HTR-8/SVneo (cell line): ENCODE measurements around the gene TSPYL1.
"Not testable (repeated sequence)": the region's sequence is repeated elsewhere in the genome, so short reads cannot be mapped to it uniquely, and the experiment has no call there.

Experiments used
- DNase-seq: peaks from one replicate; pipeline ENCODE4 v3.0.0; 2011; ENCODE audit warnings: low spot score, mixed read lengths; ENCODE audit not compliant: insufficient read length
- FAIRE-seq: peaks from 2 replicates; lab custom pipeline; 2011; peaks lifted over from hg19 to GRCh38; lab: Jason Lieb, UNC

Gene TSPYL1

DNA sequence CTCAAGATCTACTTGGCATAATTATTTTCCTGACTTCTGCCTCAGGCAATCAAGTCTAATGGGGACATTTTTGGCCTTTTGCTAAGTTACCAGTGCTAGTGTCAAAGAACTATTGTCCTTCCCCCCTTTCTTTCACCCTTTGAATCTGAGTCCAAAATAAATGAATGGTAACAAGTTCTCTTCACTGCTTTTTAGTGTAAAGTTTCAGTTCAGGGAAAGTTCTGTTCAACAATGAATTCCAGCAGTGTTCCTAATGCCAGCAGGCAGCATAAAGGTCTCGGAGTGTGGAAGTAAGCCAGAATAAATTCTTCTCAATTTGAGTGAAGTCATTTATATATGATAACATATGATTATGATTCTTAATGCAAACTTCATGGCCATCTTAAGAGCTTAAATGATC lies 20.8 kb upstream of the TSPYL1 start:
- DNase-seq (no peak), FAIRE-seq (no peak)

DNA sequence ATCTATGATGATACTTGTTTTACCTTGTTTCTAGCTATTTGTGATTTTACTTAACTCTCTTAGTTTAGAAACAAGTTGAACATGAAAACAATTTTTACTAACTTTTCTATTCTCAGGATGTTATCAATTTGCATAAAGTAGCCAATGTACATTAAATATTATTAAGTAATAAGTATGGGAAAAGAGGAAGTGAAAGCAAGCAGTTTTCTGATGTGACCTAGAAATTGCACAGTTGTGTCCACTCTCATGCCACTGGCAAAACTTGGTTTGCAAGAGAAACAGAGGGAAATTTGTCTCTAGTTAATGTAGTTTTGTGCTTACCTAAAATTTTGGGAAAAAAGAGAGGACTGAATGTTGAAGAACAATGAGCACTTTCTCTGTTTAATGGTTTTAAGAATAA lies 19.2 kb upstream of the TSPYL1 start:
- FAIRE-seq = no peak
- DNase-seq = no peak

DNA sequence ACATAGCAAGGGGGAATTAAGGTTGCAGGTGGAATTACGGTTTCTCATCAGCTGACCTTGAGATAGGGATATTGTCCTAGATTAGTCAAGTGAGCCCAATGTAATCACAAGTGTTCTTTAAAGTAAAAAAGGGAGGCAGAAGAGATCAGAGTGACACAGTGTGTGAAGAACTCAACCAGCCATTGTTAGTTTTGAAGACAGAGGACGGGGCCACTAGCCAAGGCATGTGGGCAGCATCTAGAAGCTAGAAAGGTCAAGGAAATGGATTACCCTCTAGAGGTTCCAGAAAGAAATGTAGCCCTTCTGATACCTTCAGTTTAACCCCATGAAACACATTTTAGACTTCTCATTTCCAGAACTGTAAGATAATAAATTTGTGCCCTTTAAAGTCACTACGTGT lies 18.5 kb upstream of the TSPYL1 start:
- FAIRE-seq = no peak

GRCh38 chr6:116292553-116292952 lies 12.8 kb upstream of the TSPYL1 start:
- no peak for FAIRE-seq
- DNase-seq = no peak

More for the DNA sequence above, 18.5 kb upstream of the TSPYL1 start:
- DNase-seq = no peak

- DNase-seq = no peak
- FAIRE-seq = no peak
These were observed 12.1 kb upstream of the TSPYL1 start for GRCh38 chr6:116291701-116292396.

DNA sequence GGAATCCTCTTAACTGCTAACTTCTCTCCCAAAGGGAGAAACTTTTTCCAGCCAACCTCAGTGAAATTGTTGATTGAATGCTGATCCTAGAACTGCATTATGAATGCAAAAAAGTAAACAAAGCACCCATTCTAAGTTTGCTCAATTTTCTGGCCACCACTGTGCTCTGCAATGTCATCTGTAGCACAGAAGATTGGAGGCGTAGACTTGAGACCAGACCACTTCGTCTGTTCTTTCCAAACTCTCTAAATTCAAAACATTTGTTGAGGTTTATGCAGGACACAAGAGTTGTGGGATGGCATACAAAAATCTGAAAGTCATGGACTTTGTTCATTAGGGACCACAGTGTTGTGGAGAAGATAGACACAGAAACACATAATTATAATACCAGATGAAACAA lies 11.1 kb upstream of the TSPYL1 start:
- DNase-seq = no peak
- no peak for FAIRE-seq

DNA sequence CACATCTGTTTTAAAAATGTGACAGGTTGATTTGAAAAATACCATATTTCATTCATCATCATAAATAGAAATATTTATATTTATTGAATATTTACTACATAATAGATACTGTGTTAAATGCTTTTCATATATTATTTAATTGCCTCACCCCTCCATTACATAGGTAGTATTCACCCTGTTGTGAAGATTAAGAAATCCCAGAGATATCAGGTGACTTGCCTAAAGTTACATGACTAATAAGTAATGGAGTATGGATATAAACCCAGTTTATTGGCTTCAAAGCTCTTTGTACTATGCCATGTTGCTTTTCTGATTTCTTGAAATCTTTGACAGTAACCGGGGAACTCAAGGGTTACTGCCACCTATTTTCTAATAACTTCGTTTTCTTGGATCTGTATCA lies 10.1 kb upstream of the TSPYL1 start:
- no peak for DNase-seq
- no peak for FAIRE-seq

DNA sequence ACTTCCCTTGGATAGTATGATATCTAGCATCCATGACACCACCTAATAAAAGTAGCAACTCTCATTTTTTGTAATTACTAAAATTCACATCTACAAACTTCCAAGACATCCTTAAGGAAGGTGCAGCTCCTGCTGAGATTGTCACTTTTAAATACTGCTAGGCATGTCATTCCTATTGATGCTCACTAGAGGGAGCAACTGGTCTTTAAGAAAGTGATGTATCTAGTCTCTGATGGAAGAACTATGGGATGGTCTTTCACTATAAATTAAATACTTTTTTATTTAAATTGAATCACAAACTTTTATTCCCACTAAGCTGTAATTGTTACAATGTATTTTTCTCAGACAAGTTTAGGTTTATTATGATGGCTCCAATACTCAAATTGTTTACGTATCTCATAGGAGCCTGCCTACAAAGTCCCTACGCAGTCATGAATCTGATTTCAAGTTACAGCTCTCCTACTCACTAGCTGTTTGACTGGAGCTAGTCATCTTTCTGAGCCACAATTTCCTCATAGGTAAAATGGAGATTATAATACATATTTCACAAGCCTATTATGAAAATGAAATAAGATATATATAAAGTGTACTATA lies 8.1 kb upstream of the TSPYL1 start:
- FAIRE-seq (peak; percentile 51), DNase-seq (peak; percentile 25)

DNA sequence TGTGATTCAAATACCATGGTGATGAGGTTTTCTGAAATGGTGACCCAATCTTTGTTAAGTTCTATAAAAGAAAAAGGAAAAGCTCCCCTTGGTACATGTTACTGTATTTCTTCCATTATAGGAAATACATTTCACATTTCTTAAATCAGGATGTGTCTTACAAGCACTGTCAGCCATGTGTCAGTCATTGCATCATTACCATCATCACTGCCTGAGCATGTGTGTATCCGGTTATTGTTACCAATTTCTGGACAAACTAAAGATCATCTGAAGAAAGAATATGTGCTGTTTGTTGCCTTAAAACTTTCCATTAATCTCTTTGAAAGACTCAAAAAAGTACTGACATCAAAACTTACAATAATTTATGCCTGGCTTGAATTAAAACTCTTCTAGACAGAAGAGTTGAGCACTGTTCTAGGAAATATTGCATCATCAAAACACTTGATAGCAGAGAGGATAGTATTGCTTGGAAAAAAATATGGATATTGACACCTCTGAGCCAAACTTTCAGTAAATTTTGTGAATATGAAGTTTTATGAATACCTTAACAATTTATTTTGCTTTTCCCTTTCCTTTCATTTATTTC lies 7.1 kb upstream of the TSPYL1 start:
- FAIRE-seq (no peak), DNase-seq (no peak)

DNA sequence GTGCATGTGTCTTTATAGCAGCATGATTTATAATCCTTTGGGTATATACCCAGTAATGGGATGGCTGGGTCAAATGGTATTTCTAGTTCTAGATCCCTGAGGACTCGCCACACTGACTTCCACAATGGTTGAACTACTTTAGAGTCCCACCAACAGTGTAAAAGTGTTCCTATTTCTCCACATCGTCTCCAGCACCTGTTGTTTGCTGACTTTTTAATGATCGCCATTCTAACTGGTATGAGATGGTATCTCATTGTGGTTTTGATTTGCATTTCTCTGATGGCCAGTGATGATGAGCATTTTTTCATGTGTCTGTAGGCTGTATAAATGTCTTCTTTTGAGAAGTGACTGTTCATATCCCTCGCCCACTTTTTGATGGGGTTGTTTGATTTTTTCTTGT lies 5.3 kb upstream of the TSPYL1 start:
- DNase-seq, FAIRE-seq: not testable (repeated sequence)

DNA sequence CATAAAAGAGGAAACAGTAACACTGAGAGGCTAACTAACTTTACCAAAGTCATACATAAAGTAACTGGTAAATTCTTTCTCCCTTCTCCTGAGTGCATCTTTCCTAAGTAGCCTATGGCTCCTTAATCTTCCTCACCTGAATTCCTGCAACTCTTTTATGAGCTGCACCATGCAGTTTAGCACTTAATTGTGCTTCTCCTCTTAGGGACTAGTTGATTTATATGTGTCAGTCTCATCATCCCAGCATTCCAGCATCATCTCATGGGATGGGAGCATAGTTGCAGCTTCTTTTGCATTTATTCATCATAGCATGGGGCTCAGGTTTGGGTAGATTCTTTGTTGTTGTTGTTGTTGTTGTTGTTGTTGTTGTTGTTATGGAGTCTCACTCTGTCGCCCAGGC lies 3.5 kb upstream of the TSPYL1 start:
- DNase-seq (no peak), FAIRE-seq (no peak)

DNA sequence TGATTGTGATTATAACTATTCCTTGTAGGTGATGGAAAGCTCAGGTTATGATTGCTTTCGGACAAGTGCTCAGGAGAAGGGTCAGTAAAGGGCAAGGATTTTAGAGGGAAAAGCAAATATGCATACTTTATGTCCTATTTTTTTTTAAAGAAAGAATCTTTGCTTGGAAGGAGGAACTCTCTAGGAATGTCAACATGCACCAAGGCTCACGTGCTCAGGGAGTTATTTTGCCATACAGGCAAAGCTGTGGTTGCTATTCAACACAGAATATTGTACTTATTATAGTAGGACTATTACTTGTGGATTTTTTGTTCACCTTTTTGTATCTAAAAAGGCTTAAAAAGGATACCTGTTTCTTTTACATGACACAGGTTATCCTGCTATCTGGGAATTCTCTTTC lies 3.0 kb upstream of the TSPYL1 start:
- DNase-seq (no peak), FAIRE-seq (no peak)

DNA sequence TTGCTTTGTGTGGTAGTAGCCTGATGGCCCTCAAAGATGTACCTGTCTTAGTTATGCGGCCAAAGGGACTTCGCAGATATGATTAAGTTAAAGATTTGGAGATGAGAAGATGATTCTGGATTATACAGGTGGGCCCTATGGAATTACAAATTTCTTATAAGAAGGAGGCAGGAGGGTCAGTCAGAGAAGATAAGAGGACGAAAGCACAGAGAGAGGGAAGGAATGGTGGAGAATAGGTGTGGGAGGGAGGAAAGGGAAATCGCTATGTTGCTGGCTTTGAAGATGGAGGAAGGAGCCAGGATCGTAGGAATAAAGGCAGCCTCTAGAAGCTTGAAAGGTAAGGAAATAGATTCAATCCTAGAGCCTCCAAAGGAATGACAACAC lies 1.2 kb upstream of the TSPYL1 start:
- FAIRE-seq = no peak
- no peak for DNase-seq

- no peak for FAIRE-seq
- no peak for DNase-seq
These were observed 617 bp upstream of the TSPYL1 start for GRCh38 chr6:116280161-116280932.

- FAIRE-seq = no peak
- DNase-seq = no peak
These were observed 887 bp downstream of the TSPYL1 start for GRCh38 chr6:116278854-116279231.

GRCh38 chr6:116278481-116278829 lies 1.3 kb downstream of the TSPYL1 start:
- DNase-seq (no peak), FAIRE-seq (no peak)

DNA sequence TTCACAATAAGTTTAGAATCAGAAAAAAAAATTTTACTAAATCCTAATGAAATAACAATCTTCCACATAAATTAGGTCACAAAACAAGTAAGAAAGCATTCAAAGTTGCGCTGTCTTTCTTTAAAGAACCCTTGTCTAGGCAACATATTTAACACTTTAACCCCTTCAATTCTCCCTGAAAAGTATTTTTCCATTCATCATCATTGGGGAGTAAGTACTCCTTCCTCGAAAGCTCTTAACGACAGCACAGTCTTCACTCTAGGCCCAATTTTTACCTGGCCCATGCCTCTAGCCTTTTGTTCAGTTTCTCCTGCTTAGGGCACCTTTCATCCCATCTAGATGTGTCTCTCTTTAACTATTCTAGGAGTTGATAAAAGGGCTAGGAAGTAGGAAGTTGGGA lies 2.6 kb downstream of the TSPYL1 start:
- FAIRE-seq (no peak), DNase-seq (no peak)

DNA sequence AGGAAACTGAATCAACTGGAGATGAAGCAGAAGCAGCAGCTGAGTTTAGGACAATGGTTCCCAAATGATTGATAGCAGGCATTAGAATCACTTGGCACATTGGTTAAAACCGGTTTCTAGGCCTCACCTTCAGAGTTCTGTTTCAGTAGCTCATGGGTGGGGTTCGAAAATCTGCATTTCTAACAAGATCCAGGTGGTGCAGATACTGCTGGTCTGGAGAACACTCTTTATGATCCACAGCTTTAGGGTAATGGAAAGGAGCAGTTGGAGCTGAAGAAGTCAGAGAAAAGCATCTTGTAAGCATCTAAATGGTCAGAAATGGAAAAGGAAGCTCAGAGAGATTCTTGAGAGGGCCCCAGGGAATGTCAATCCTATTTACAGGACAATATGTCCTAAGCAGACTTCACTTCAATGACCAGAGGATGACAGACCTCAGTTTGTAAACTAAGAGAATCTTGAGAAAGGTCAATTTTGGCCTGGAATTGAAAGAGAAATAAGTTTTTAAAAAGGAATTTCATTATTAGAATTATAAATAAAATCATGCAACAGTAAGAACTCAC lies 8.5 kb downstream of the TSPYL1 start:
- FAIRE-seq (no peak), DNase-seq (no peak)

- DNase-seq = peak; percentile 69
- FAIRE-seq = peak; percentile 72
These were observed 11.0 kb downstream of the TSPYL1 start for GRCh38 chr6:116268589-116269293.

- DNase-seq = no peak
- no peak for FAIRE-seq
These were observed 11.7 kb downstream of the TSPYL1 start for GRCh38 chr6:116267836-116268588.
